OCI-LY1 (cell line): ENCODE results near the gene BCL2L13.
A peak's percentile ranks its signal among the peaks of the same experiment; 100 is the strongest.

ENCODE experiments used
- H2AFZ ChIP-seq: fragments of 200-600 bp; sonication (generic), shearing (Covaris generic); 2 replicates; pipeline ENCODE4 v1.6.0; 2014; ENCODE audit warnings: antibody characterized with exemption, mild to moderate bottlenecking, low read length
- H3F3A ChIP-seq: fragments of 200-600 bp; sonication (generic), shearing (Covaris generic); 2 replicates; pipeline ENCODE4 v1.6.0; 2014; ENCODE audit warnings: mild to moderate bottlenecking, antibody characterized with exemption, low read length, moderate library complexity; ENCODE audit not compliant: insufficient read depth
- H3K27ac ChIP-seq: fragments of 200-600 bp; sonication (generic); 2 replicates; pipeline ENCODE4 v1.5.1; 2014; ENCODE audit warnings: low read length, mixed run types, mild to moderate bottlenecking, low read depth; ENCODE audit not compliant: poor library complexity, severe bottlenecking
- H3K27me3 ChIP-seq: fragments of 200-600 bp; sonication (generic); 2 replicates; pipeline ENCODE4 v1.6.0; 2014; ENCODE audit warnings: antibody characterized with exemption, mild to moderate bottlenecking, low read length, moderate library complexity; ENCODE audit not compliant: insufficient read depth
- H3K36me3 ChIP-seq: fragments of 200-600 bp; sonication (generic); 2 replicates; pipeline ENCODE4 v1.6.1; 2014; ENCODE audit warnings: mild to moderate bottlenecking, antibody characterized with exemption, low read length, moderate library complexity, mixed read lengths; ENCODE audit not compliant: insufficient read depth
- H3K4me1 ChIP-seq: fragments of 200-600 bp; sonication (generic); 2 replicates; pipeline ENCODE4 v1.5.1; 2014; ENCODE audit warnings: mild to moderate bottlenecking, low read length, moderate library complexity; ENCODE audit not compliant: insufficient read depth, severe bottlenecking
- H3K4me2 ChIP-seq: fragments of 200-600 bp; sonication (generic), shearing (Covaris generic); 2 replicates; pipeline ENCODE4 v1.6.1; 2014; ENCODE audit warnings: low read length
- H3K4me3 ChIP-seq: fragments of 200-600 bp; sonication (generic); 2 replicates; pipeline ENCODE4 v1.5.1; 2014; ENCODE audit warnings: low read length, low read depth, mild to moderate bottlenecking, mixed read lengths; ENCODE audit not compliant: poor library complexity, severe bottlenecking
- H3K79me2 ChIP-seq: fragments of 200-600 bp; shearing (Covaris generic); 2 replicates; pipeline ENCODE4 v1.6.1; 2016; ENCODE audit warnings: mixed run types, low read length, mixed read lengths; ENCODE audit not compliant: insufficient read depth
- H3K9ac ChIP-seq: fragments of 200-600 bp; sonication (generic), shearing (Covaris generic); 2 replicates; pipeline ENCODE4 v1.6.1; 2014; ENCODE audit warnings: mild to moderate bottlenecking, low read length, mixed read lengths
- H3K9me2 ChIP-seq: fragments of 200-600 bp; sonication (generic), shearing (Covaris generic); 2 replicates; pipeline ENCODE4 v1.6.1; 2014; ENCODE audit warnings: low read depth, mild to moderate bottlenecking, low read length, mixed read lengths
- H3K9me3 ChIP-seq: fragments of 200-600 bp; shearing (Covaris generic); 2 replicates; pipeline ENCODE4 v1.6.1; 2014; ENCODE audit warnings: low read length, mixed read lengths
- H4K20me1 ChIP-seq: fragments of 200-600 bp; sonication (generic), shearing (Covaris generic); 2 replicates; pipeline ENCODE4 v1.6.0; 2016; ENCODE audit warnings: mild to moderate bottlenecking, low read length; ENCODE audit not compliant: insufficient read depth
- EZH2 ChIP-seq: fragments of 200-600 bp; sonication (generic), shearing (Covaris generic); IDR thresholded peaks from 2 replicates; pipeline ENCODE4 v1.8.0; 2017; ENCODE audit warnings: borderline replicate concordance, mixed run types, mild to moderate bottlenecking, antibody characterized with exemption, low read length, moderate library complexity, mixed read lengths
- TF ChIP-seq, protein P1 (sequence below): fragments of 200-600 bp; sonication (generic), shearing (Covaris generic); IDR thresholded peaks from 2 replicates; pipeline ENCODE4 v1.5.1; 2017; ENCODE audit warnings: mild to moderate bottlenecking, antibody characterized with exemption, low read length, moderate library complexity, mixed read lengths

BCL2L13 gene, protein sequence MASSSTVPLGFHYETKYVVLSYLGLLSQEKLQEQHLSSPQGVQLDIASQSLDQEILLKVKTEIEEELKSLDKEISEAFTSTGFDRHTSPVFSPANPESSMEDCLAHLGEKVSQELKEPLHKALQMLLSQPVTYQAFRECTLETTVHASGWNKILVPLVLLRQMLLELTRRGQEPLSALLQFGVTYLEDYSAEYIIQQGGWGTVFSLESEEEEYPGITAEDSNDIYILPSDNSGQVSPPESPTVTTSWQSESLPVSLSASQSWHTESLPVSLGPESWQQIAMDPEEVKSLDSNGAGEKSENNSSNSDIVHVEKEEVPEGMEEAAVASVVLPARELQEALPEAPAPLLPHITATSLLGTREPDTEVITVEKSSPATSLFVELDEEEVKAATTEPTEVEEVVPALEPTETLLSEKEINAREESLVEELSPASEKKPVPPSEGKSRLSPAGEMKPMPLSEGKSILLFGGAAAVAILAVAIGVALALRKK

DNA sequence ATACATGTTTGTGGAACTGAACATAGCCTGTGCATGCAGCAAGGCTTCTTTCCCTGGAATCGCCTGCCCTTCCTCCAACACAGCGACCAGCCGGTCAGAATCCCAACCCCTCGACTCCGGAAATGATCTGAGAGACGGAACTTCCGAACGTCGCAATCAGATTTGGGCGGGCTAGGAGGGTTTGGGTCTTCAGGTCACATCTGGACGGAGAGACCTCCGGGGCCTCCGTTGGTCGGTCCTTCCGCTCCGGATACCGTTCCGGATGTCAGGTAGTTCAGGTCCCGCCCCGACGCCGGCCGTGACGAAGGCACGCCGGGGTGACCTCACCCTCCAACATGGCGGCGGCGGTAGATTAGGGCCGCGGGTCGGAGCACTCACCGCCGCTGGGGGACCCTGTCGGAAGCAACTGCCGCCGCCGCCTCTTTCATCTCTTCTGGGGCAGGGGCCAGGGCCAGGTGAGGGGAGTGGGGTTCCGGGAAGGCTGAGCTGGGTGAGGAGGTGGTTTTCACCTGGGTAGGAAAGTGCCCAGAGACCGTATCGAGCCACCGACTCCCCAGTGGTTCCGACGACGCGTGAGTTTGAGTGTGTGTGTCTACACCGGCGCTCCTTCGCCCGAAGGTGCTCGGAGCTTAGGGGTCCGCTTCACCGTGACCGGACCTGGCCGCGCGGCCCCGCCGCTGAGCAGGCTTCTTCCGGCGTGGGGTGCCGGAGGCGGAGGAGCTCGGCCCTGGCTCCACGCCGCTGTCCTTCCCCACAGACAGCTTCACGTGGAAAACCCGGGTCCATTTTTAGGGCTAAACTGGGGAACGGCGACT is at the start of gene BCL2L13:
Gene BCL2L13, plus strand, starts transcription at position 326 of the 815 bp plus-strand sequence. CDS start 16,955 bp downstream, outside the sequence.
- H3F3A ChIP-seq, result no peaks in the 10 kb centered on the region
- H3K4me1 ChIP-seq, result peaks cover 29% of the 10 kb centered on the region
- peaks cover 7% of the 10 kb centered on the region for H3K79me2 ChIP-seq
- no peaks in the 10 kb centered on the region for H3K9me2 ChIP-seq
- 0 out of 2 replicates have a peak, but pooled peaks cover 3% of the 10 kb centered on the region for H3K9me3 ChIP-seq
- H3K4me3 ChIP-seq, result peak within 1 kb of the TSS; percentile 74
- peak within 1 kb of the TSS; percentile 74 for H3K4me2 ChIP-seq
- H4K20me1 ChIP-seq, result no peaks in the 10 kb centered on the region
- H3K9ac ChIP-seq, result peak within 1 kb of the TSS; percentile 82
- TF ChIP-seq, protein P1, sequence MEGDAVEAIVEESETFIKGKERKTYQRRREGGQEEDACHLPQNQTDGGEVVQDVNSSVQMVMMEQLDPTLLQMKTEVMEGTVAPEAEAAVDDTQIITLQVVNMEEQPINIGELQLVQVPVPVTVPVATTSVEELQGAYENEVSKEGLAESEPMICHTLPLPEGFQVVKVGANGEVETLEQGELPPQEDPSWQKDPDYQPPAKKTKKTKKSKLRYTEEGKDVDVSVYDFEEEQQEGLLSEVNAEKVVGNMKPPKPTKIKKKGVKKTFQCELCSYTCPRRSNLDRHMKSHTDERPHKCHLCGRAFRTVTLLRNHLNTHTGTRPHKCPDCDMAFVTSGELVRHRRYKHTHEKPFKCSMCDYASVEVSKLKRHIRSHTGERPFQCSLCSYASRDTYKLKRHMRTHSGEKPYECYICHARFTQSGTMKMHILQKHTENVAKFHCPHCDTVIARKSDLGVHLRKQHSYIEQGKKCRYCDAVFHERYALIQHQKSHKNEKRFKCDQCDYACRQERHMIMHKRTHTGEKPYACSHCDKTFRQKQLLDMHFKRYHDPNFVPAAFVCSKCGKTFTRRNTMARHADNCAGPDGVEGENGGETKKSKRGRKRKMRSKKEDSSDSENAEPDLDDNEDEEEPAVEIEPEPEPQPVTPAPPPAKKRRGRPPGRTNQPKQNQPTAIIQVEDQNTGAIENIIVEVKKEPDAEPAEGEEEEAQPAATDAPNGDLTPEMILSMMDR, result no peak
- no peak for TF ChIP-seq EZH2
- H3K27me3 ChIP-seq, result no peaks in the 10 kb centered on the region
- peaks cover 9% of the 10 kb centered on the region for H3K36me3 ChIP-seq
- no peak within 1 kb of the TSS for H2AFZ ChIP-seq
- peak within 1 kb of the TSS; percentile 89 for H3K27ac ChIP-seq

DNA sequence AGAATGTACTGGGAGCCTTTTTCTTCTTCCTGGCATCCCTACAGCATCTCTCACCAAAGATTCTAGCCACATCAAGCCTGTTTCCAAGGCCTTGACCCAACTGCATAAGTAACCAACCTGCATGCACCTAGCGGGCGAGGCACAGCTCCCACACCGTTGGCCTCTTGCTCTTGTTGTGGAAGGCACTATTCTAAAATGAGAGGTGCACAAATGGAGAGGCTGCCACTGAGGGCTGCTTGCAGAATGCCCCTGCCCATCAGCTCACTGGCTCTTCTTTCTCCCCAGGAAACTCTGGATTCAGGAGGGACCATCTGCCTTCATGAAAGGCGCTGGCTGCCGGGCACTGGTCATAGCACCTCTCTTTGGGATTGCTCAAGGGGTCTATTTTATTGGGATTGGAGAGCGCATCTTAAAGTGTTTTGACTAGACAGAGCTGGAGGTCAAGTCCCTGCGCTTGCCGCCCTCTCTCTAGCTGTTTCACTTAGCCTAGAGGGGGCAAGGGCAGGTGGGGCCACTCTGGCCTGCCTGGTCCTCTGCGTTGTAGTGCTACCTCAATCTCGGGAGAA is 48.7 kb upstream of the BCL2L13 start:
- Histone ChIP-seq H3K9ac (no peak overlapping the region), H3K4me3 (no peak overlapping the region), H3K4me2 (no peak overlapping the region), H3K9me3 (no peaks in the 10 kb centered on the region), H3K4me1 (peaks cover 20% of the 10 kb centered on the region), H3K27me3 (no peaks in the 10 kb centered on the region), H3K36me3 (peaks cover 44% of the 10 kb centered on the region), H3K79me2 (no peaks in the 10 kb centered on the region), H3K9me2 (no peaks in the 10 kb centered on the region), H3F3A (no peaks in the 10 kb centered on the region), H4K20me1 (no peaks in the 10 kb centered on the region), H3K27ac (no peak overlapping the region), H2AFZ (no peak overlapping the region)
- TF ChIP-seq EZH2, result no peak
- TF ChIP-seq, protein P1, result no peak

DNA sequence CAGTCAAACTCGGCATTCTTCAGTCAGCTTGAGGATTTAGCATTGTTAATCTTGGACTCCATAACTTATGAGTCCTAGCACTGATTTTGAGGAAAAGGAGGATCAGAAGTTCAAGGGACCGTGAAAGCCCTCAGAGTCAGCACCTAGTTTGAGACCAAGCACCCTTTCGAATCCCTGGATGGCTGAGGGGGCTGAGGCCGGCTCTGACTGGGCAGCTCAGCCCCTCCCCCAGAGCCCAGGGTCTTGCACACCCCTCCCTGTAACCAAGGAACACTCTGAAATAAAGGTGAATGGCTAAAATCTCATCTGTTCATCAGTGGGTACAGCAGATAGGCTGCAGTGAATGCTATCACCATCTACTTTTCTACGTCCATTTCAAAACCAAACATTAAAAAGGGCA is 48.0 kb upstream of the BCL2L13 start:
- peaks cover 27% of the 10 kb centered on the region for H3K4me1 ChIP-seq

More for the DNA sequence above, 48.0 kb upstream of the BCL2L13 start:
- no peak overlapping the region for H3K27ac ChIP-seq
- H4K20me1 ChIP-seq, result no peaks in the 10 kb centered on the region
- no peaks in the 10 kb centered on the region for H3K27me3 ChIP-seq
- H3K36me3 ChIP-seq, result peaks cover 48% of the 10 kb centered on the region
- H3K4me2 ChIP-seq, result no peak overlapping the region
- no peak overlapping the region for H3K9ac ChIP-seq
- no peaks in the 10 kb centered on the region for H3K9me3 ChIP-seq
- H2AFZ ChIP-seq, result no peak overlapping the region
- TF ChIP-seq EZH2, result no peak
- TF ChIP-seq, protein P1, result no peak
- H3K9me2 ChIP-seq, result no peaks in the 10 kb centered on the region
- H3F3A ChIP-seq, result no peaks in the 10 kb centered on the region
- no peak overlapping the region for H3K4me3 ChIP-seq
- H3K79me2 ChIP-seq, result no peaks in the 10 kb centered on the region
